Nephron progenitor cell (in vitro differentiated cells): ENCODE results near the gene NPC1.

Experiments used
- DNase-seq: peaks from one replicate; pipeline ENCODE4 v3.0.0; 2021
- H3K27ac Mint-ChIP-seq: 2 replicates; pipeline ENCODE4 v1.8.0; 2021; ENCODE audit warnings: mild to moderate bottlenecking, moderate library complexity, mixed read lengths
- H3K27me3 Mint-ChIP-seq: 2 replicates; pipeline ENCODE4 v1.8.0; 2021; ENCODE audit warnings: mild to moderate bottlenecking, low read depth, mixed read lengths; ENCODE audit not compliant: poor library complexity
- H3K36me3 Mint-ChIP-seq: 2 replicates; pipeline ENCODE4 v1.8.0; 2021; ENCODE audit warnings: low read depth, mixed read lengths
- H3K4me1 Mint-ChIP-seq: 2 replicates; pipeline ENCODE4 v1.8.0; 2021; ENCODE audit warnings: mixed read lengths
- H3K4me3 Mint-ChIP-seq: 2 replicates; pipeline ENCODE4 v1.8.0; 2021; ENCODE audit warnings: mild to moderate bottlenecking, moderate library complexity, mixed read lengths
- H3K9me3 Mint-ChIP-seq: 2 replicates; pipeline ENCODE4 v1.8.0; 2021; ENCODE audit warnings: mild to moderate bottlenecking, moderate library complexity, mixed read lengths
- CTCF ChIP-seq: fragments of 200-600 bp; sonication (generic); IDR thresholded peaks from 2 replicates; pipeline ENCODE4 v1.5.0; 2021; ENCODE audit warnings: antibody characterized with exemption

The NPC1 gene

DNA sequence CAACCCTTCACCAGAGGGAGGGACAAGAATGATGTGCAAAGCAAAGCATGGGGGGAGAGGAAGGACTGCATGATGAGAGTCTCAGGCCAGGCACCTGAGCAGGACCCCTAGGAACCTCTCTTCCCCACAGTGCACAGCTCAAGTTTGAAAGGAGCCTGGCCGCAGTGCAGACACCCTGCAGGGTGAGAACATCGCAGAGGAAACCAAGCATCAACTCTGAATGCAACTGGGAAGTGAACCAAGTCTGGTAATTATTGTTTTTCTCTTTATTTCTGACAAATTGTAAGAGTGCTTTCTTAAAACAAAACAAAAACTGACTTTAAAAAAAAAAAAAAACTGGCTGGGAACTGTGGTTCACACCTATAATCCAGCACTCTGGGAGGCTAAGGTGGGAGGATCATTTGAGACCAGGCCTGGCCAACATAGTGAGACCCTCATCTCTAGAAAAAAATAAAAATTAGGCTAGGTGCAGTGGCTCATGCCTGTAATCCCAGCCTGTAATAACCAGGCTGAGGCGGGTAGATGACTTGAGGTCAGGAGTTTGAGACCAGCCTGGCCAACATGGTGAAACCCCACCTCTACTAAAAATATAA lies 15.3 kb downstream of the NPC1 start:
- no peak overlapping the region for H3K4me3 Mint-ChIP-seq
- DNase-seq = no peak

GRCh38 chr18:23569299-23570063 lies 16.8 kb downstream of the NPC1 start:
- H3K4me1 Mint-ChIP-seq = no peaks in the 10 kb centered on the region
- H3K27ac Mint-ChIP-seq = no peak overlapping the region
- no peaks in the 10 kb centered on the region for H3K9me3 Mint-ChIP-seq
- no peak for DNase-seq
- no peak for TF ChIP-seq CTCF
- no peak overlapping the region for H3K4me3 Mint-ChIP-seq
- peaks cover 49% of the 10 kb centered on the region for H3K36me3 Mint-ChIP-seq
- no peaks in the 10 kb centered on the region for H3K27me3 Mint-ChIP-seq

More for the DNA sequence above, 15.3 kb downstream of the NPC1 start:
- Mint-ChIP-seq H3K4me1 (peaks cover 5% of the 10 kb centered on the region), H3K27ac (no peak overlapping the region), H3K9me3 (no peaks in the 10 kb centered on the region), H3K36me3 (peaks cover 41% of the 10 kb centered on the region), H3K27me3 (no peaks in the 10 kb centered on the region)
- TF ChIP-seq CTCF = no peak

GRCh38 chr18:23568281-23569138 lies 17.8 kb downstream of the NPC1 start:
- no peak for DNase-seq
- peaks cover 56% of the 10 kb centered on the region for H3K36me3 Mint-ChIP-seq

DNA sequence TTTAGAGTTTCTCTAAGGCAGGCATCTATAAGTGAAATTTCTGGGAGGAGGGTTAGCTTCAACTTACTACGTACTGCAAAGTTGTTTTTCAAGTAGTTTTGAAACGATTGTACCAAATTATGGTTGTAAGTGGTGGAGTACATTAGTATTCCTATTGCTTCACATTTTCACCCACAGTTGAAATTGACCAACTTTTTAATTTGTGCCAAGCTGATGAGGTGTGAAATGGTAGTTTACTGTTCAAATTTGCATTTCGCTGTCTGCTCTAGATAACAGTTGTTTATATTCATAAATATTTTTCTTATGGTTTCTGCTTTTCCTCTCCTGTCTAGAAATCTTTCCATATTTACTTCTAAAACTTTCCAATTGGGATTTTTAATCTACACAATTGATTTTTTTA lies 18.6 kb downstream of the NPC1 start:
- H3K27me3 Mint-ChIP-seq = no peaks in the 10 kb centered on the region
- H3K27ac Mint-ChIP-seq = no peak overlapping the region
- H3K36me3 Mint-ChIP-seq = peaks cover 61% of the 10 kb centered on the region
- DNase-seq = no peak
- no peak overlapping the region for H3K4me3 Mint-ChIP-seq
- H3K9me3 Mint-ChIP-seq = no peaks in the 10 kb centered on the region
- TF ChIP-seq CTCF = no peak
- H3K4me1 Mint-ChIP-seq = no peaks in the 10 kb centered on the region

More at GRCh38 chr18:23568281-23569138, 17.8 kb downstream of the NPC1 start:
- Mint-ChIP-seq H3K9me3 (no peaks in the 10 kb centered on the region), H3K4me3 (no peak overlapping the region), H3K4me1 (no peaks in the 10 kb centered on the region), H3K27me3 (no peaks in the 10 kb centered on the region), H3K27ac (no peak overlapping the region)
- TF ChIP-seq CTCF = no peak

GRCh38 chr18:23565916-23566547 lies 20.3 kb downstream of the NPC1 start:
- Mint-ChIP-seq H3K27me3 (no peaks in the 10 kb centered on the region), H3K4me3 (no peak overlapping the region), H3K27ac (no peak overlapping the region), H3K4me1 (no peaks in the 10 kb centered on the region), H3K9me3 (no peaks in the 10 kb centered on the region), H3K36me3 (peaks cover 77% of the 10 kb centered on the region)
- TF ChIP-seq CTCF = no peak
- no peak for DNase-seq
